GM18502 (cell line): ENCODE data around the gene MT1X.
"Not testable (repeated sequence)": the region's sequence is repeated elsewhere in the genome, so short reads cannot be mapped to it uniquely, and the experiment has no call there.

Source experiments
- ATAC-seq: cut with Tn5 transposase; IDR thresholded peaks from one replicate; pipeline ENCODE4 v1.9.1; 2021; ENCODE audit warnings: mild to moderate bottlenecking; ENCODE audit not compliant: unreplicated experiment, poor library complexity

MT1X gene

GRCh38 chr16:56652600-56652999 lies 29.7 kb upstream of the MT1X start:
- no peak for ATAC-seq

DNA sequence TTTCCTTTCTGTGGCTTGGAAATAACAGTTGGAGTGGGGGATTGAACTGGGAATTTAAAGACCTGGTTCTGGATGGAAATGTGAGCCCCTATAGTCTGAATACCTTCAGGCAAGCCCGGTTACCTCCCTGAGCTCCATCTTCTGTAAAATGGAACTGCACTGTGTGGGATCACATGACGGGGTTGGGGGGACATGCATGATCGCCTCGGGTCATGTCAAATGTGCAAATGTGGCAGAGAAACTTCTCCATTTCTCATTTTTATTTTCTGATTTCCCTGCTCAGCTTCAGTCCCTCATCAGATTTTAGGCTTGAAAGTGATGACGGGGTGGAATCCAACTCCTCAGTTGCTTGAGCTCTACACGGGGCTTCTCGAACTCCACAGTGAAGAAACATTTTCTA lies 29.1 kb upstream of the MT1X start:
- no peak for ATAC-seq

DNA sequence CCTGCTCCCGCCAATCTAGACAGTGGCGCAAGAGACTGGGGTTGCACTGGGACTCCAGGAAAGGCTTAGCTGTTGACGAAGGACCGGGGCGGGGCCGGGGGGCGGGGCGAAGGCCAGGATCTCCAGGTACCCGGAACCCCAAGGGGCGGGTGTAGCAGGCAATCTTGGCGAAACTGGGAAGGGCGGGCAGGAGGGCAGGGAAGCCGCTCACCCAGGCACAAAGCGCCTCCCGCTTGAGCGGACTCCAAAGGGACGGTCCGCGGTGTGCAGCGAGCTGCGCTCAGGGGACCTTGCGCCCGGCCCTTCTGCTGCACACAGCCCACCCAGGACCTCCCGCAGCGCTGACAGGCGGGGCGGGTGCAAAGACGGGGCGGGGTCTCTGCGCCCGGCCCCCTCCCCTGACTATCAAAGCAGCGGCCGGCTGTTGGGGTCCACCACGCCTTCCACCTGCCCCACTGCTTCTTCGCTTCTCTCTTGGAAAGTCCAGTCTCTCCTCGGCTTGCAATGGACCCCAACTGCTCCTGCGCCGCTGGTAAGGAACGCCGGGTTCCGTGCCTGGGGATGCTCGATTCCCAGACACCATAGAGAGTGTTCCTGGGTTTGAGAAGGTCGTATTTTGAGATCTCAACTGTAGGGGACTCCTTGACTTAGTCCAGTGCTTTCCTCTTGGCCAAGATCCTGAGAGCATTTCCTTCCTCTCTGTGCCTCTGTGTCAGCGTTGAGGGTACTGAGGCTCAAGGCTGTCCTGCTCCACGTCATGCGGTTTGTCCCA lies 24.5 kb upstream of the MT1X start, which contains the start of gene MT1F:
TSS of gene MT1F (plus strand) at position 405 of the 772 bp plus-strand sequence. CDS start at position 505, 100 bp downstream.
- no peak for ATAC-seq

DNA sequence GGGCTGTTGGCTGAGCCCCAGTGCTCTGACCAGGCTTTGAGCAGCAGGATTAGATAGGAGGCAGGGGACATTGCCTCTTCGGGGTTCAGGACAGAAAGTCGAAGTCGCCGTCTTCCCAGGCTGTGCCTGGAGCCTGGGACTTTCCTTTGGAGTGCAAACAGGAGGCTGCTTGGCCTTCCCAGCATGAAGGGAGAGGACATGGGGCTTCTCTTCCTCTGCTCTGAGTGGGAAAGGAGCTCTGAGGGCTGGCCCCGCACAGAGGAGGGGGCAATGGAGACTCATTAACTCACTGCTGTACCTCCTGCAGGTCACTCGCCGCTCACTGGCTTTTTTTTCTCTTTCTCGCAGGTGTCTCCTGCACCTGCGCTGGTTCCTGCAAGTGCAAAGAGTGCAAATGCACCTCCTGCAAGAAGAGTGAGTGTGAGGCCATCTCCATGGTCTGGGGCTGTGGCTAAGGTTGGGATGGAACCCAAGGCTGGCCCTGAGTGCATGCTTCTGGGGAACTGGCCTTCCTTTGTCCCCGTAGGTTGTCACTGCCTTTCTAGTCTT lies 23.9 kb upstream of the MT1X start:
- ATAC-seq, result no peak

GRCh38 chr16:56662357-56663354 lies 19.6 kb upstream of the MT1X start:
- no peak for ATAC-seq

- ATAC-seq, result no peak
Measured at GRCh38 chr16:56664506-56664905, 17.8 kb upstream of the MT1X start.

DNA sequence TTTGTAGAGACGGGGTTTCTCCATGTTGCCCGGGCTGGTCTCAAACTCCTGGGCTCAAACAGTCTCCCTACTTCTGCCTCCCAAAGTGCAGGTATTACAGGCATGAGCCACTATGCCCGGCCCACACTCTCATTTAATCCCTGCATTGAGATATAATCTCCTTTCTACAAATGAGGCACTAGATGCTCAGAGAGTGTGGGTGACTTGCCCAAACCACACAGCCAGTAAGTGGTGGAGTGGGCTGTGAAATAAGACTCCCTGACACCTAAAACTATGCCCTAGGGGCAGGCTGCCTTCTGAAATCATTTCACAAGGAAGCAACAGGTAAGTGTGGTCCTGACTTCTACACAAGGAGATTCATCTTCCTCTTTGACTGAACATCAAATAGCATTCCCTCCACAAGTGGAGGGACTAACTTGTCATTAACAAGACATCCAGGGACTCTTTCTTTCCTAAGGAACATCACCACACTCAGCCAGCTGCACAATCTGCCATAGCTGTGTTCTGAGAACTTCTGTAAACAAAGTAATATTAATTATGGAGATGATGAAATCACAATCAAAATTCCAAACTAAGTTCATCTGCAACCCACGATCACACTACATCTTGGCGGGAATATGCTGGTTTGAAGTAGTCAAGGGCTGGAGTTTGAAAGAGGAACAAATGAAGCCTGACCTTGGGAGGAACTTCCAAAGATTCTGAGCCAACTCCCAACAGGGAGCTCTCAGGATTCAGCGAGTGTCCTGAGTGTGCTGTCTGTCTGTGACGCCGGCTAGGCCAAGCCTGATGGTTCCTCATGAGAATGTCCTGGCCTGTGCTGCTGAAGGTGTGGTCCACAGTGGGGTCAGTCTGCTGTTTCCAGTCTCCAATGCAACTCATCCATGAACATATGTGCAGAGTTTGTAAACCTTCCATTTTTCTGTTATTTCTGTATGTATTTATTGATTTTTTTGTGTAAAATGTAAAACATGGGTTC lies 16.7 kb upstream of the MT1X start:
- not testable (repeated sequence) for ATAC-seq

DNA sequence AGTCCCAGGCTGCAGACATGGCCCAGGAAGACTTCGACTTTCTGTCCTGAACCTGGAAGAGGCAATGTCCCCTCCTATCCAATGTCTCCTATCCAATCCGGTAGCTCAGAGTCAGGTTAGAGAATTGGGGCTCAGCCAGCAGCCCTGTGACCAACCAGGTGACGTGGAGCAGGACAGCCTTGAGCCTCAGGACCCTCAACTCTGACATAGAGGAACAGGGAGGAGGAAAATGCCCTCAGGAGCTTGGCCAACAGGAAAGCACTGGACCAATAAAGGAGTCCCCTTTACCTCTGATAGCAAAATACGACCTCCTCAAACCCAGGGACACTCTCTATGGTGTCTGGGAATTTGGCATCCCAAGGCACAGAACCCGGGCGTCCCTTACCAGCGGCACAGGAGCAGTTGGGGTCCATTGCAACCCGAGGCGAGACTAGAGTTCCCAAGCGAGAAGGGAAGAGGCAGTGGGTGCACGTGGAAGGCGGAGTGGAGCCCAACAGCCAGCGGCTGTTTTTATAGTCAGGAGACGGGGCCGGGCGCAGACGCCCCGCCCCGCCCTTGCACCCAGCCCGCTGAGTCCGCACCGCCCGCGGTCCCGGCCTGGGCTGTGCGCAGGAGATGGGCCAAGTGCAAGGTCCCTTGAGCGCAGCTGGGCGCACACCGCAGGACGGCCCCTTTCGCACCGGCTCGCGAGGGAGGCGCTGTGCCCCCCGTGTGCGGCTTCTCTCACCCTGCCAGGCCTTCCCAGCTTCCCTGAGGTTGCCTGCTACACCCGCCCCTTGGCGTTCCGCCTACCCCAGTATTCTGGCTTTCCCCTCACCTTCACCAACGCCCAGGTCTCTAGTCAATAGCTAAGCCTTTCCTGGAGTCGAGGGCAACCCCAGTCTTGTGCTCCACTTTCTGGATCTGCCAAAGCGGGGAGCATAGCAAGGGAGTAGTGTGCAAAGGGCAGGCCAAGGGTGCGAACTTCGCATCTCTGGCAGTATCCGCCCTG lies 14.4 kb upstream of the MT1X start, which contains the start of gene MT1G:
TSS of gene MT1G (minus strand) at position 485 of the 991 bp plus-strand sequence. CDS start at position 413, 72 bp downstream.
- ATAC-seq, result no peak

DNA sequence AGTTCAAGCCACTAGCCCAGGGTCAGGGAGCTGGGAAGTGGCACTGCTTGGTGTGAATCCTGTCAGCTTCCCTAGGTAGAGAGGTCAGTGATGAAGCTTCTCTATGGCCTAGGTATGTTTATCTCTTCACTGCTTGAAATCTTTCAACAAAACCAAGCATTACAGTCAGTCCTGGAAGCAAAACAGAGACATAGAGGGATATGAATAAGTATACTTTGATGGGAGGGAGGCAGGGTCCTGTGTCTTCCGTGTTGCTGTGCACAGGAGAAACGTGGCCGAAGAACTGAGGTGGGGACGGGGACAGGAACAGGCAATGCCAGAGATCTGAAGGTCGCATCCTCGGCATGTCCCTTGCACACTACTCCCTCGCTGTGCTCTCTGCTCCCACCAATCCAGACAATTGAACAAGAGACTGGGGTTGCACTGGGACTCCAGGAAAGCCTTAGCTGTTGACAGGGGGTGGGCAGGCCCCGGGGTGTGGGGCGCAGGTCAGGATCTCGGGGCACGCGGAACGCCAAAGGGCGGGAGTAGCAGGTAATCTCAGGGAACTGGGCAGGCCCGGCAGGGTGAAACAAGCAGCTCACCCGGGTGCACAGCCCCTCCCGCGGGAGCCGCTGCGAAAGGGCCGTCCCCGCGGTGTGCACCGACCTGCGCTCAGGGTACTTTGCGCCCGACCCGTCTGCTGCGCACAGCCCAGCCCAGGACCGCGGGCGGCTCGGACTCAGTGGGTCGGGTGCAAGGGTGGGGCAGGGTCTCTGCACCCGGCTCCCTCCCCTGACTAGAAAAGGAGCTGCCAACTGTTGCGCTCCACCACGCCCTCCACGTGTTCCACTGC lies 13.0 kb upstream of the MT1X start, which contains the start of gene MT1H:
TSS of gene MT1H (plus strand) at position 810 of the 835 bp plus-strand sequence. CDS start 71 bp downstream, outside the sequence.
- ATAC-seq, result no peak

GRCh38 chr16:56669840-56670619 lies 12.2 kb upstream of the MT1X start:
- ATAC-seq, result no peak

DNA sequence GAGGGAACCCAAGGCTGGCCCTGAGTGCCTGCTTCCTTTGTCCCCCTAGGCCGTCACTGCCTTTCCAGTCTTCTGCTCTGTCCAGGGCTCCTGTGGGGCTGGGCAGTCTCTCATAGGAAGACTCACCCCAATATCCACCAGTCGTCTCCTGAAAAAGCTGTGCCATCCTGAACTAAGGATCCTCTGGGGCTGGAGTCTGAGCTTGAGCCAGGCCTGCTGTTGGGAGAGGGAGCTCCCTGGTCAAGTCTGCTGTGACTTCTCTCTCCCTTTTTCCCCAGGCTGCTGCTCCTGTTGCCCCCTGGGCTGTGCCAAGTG lies 11.7 kb upstream of the MT1X start:
- no peak for ATAC-seq

DNA sequence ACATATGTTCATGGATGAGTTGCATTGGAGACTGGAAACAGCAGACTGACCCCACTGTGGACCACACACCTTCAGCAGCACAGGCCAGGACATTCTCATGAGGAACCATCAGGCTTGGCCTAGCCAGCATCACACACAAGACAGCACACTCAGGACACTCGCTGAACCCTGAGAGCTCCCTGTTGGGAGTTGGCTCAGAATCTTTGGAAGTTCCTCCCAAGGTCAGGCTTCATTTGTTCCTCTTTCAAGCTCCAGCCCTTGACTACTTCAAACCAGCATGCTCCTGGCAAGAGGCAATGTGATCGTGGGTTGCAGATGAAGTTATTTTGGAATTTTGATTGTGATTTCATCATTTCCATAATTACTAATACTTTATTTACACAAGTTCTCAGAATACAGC lies 10.6 kb upstream of the MT1X start:
- ATAC-seq, result not testable (repeated sequence)

DNA sequence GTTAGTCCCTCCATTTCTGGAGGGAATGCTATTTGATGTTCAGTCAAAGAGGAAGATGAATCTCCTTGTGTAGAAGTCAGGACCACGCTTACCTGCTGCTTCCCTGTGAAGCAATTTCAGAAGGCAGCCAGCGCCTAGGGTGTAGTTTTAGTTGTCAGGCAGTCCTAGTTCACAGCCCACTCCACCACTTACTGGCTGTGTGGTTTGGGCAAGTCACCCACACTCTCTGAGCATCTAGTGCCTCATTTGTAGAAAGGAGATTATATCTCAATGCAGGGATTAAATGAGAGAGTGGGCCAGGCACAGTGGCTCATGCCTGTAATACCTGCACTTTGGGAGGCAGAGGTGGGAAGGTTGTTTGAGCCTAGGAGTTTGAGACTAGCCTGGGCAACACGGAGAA lies 10.1 kb upstream of the MT1X start:
- not testable (repeated sequence) for ATAC-seq

- ATAC-seq, result no peak
Measured at GRCh38 chr16:56672761-56673536, 9.3 kb upstream of the MT1X start.

GRCh38 chr16:56673921-56674320 lies 8.3 kb upstream of the MT1X start:
- ATAC-seq, result no peak

GRCh38 chr16:56674570-56674969 lies 7.7 kb upstream of the MT1X start:
- not testable (repeated sequence) for ATAC-seq
